IPS-20b (cell line): ENCODE measurements around the gene GAMT.

Experiments used
- H3K27ac ChIP-seq: one replicate; pipeline ENCODE4 v1.5.1; 2013; ENCODE audit warnings: low read length
- H3K27me3 ChIP-seq: 2 replicates; pipeline ENCODE4 v1.6.1; 2013; ENCODE audit warnings: mild to moderate bottlenecking, low read length, inconsistent platforms; ENCODE audit not compliant: insufficient read depth
- H3K36me3 ChIP-seq: 2 replicates; pipeline ENCODE4 v1.6.1; 2013; ENCODE audit warnings: low read depth, mild to moderate bottlenecking, inconsistent platforms, low read length, moderate library complexity; ENCODE audit not compliant: insufficient read depth
- H3K4me1 ChIP-seq: 2 replicates; pipeline ENCODE4 v1.6.1; 2013; ENCODE audit warnings: mild to moderate bottlenecking, control low read depth, inconsistent platforms, low read length, moderate library complexity; ENCODE audit not compliant: insufficient read depth
- H3K4me3 ChIP-seq: 2 replicates; pipeline ENCODE4 v1.5.1; 2013; ENCODE audit warnings: mild to moderate bottlenecking, low read length, inconsistent platforms
- H3K9ac ChIP-seq: 2 replicates; pipeline ENCODE4 v1.6.1; 2013; ENCODE audit warnings: low read depth, mild to moderate bottlenecking, inconsistent platforms, low read length, moderate library complexity
- H3K9me3 ChIP-seq: 2 replicates; pipeline ENCODE4 v1.6.1; 2013; ENCODE audit warnings: mild to moderate bottlenecking, low read depth, low read length, inconsistent platforms; ENCODE audit not compliant: insufficient read depth

The GAMT gene

GRCh38 chr19:1362387-1363257 lies 38.7 kb downstream of the GAMT start:
- H3K4me3 ChIP-seq = no peak overlapping the region
- peaks cover 95% of the 10 kb centered on the region for H3K36me3 ChIP-seq
- no peak overlapping the region for H3K9ac ChIP-seq
- no peak overlapping the region for H3K27ac ChIP-seq
- H3K9me3 ChIP-seq = no peaks in the 10 kb centered on the region
- no peaks in the 10 kb centered on the region for H3K27me3 ChIP-seq
- H3K4me1 ChIP-seq = peaks cover 11% of the 10 kb centered on the region

- Histone ChIP-seq H3K27me3 (no peaks in the 10 kb centered on the region), H3K36me3 (peaks cover 95% of the 10 kb centered on the region), H3K9ac (no peak overlapping the region), H3K4me3 (no peak overlapping the region), H3K9me3 (no peaks in the 10 kb centered on the region), H3K27ac (no peak overlapping the region), H3K4me1 (peaks cover 19% of the 10 kb centered on the region)
Observed at GRCh38 chr19:1361601-1362386, 39.5 kb downstream of the GAMT start.

GRCh38 chr19:1360818-1361461 lies 40.4 kb downstream of the GAMT start:
- Histone ChIP-seq H3K27ac (no peak overlapping the region), H3K4me3 (0 out of 2 replicates have a peak overlapping the region, but pooled peaks have one; percentile 22), H3K9ac (no peak overlapping the region), H3K4me1 (peaks cover 28% of the 10 kb centered on the region), H3K27me3 (no peaks in the 10 kb centered on the region), H3K36me3 (peaks cover 90% of the 10 kb centered on the region), H3K9me3 (no peaks in the 10 kb centered on the region)

- Histone ChIP-seq H3K4me3 (no peak overlapping the region), H3K9ac (no peak overlapping the region), H3K27me3 (no peaks in the 10 kb centered on the region), H3K4me1 (peaks cover 31% of the 10 kb centered on the region), H3K36me3 (peaks cover 84% of the 10 kb centered on the region), H3K27ac (no peak overlapping the region), H3K9me3 (no peaks in the 10 kb centered on the region)
Observed at GRCh38 chr19:1360126-1360817, 41.1 kb downstream of the GAMT start.

- Histone ChIP-seq H3K27ac (no peak overlapping the region), H3K36me3 (peaks cover 59% of the 10 kb centered on the region), H3K4me3 (peak overlapping the region; percentile 34)
Observed at GRCh38 chr19:1357531-1358109, 43.7 kb downstream of the GAMT start.

GRCh38 chr19:1356508-1356865 lies 44.9 kb downstream of the GAMT start:
- Histone ChIP-seq H3K4me1 (peaks cover 31% of the 10 kb centered on the region), H3K27ac (no peak overlapping the region)

More at GRCh38 chr19:1357531-1358109, 43.7 kb downstream of the GAMT start:
- Histone ChIP-seq H3K9me3 (no peaks in the 10 kb centered on the region), H3K9ac (peak overlapping the region; percentile 30; the same call in 1 of the 2 replicates), H3K27me3 (no peaks in the 10 kb centered on the region), H3K4me1 (peaks cover 31% of the 10 kb centered on the region)

GRCh38 chr19:1355568-1356507 lies 45.5 kb downstream of the GAMT start:
- peaks cover 42% of the 10 kb centered on the region for H3K36me3 ChIP-seq
- peak overlapping the region; percentile 81; the same call in 1 of the 2 replicates for H3K9ac ChIP-seq
- no peak overlapping the region for H3K27ac ChIP-seq
- no peaks in the 10 kb centered on the region for H3K27me3 ChIP-seq
- H3K9me3 ChIP-seq = no peaks in the 10 kb centered on the region
- H3K4me3 ChIP-seq = peak overlapping the region; percentile 76
- peaks cover 31% of the 10 kb centered on the region for H3K4me1 ChIP-seq

More at GRCh38 chr19:1356508-1356865, 44.9 kb downstream of the GAMT start:
- Histone ChIP-seq H3K9me3 (no peaks in the 10 kb centered on the region), H3K36me3 (peaks cover 48% of the 10 kb centered on the region), H3K9ac (peak overlapping the region; percentile 81; the same call in 1 of the 2 replicates), H3K27me3 (no peaks in the 10 kb centered on the region), H3K4me3 (peak overlapping the region; percentile 76)

GRCh38 chr19:1354970-1355567 lies 46.3 kb downstream of the GAMT start:
- Histone ChIP-seq H3K9ac (peak overlapping the region; percentile 81; the same call in 1 of the 2 replicates), H3K27ac (no peak overlapping the region), H3K27me3 (no peaks in the 10 kb centered on the region), H3K4me3 (peak overlapping the region; percentile 76), H3K4me1 (peaks cover 28% of the 10 kb centered on the region), H3K36me3 (peaks cover 34% of the 10 kb centered on the region), H3K9me3 (no peaks in the 10 kb centered on the region)

GRCh38 chr19:1353144-1353543 lies 48.2 kb downstream of the GAMT start:
- Histone ChIP-seq H3K27ac (no peak overlapping the region), H3K9ac (no peak overlapping the region), H3K27me3 (no peaks in the 10 kb centered on the region), H3K4me1 (peaks cover 23% of the 10 kb centered on the region), H3K9me3 (no peaks in the 10 kb centered on the region), H3K36me3 (peaks cover 15% of the 10 kb centered on the region), H3K4me3 (no peak overlapping the region)

- no peak overlapping the region for H3K4me3 ChIP-seq
- H3K27ac ChIP-seq = no peak overlapping the region
- no peaks in the 10 kb centered on the region for H3K27me3 ChIP-seq
- H3K4me1 ChIP-seq = peaks cover 8% of the 10 kb centered on the region
- peaks cover under 1% of the 10 kb centered on the region; the same call in 1 of the 2 replicates for H3K36me3 ChIP-seq
- no peak overlapping the region for H3K9ac ChIP-seq
- no peaks in the 10 kb centered on the region for H3K9me3 ChIP-seq
Observed at GRCh38 chr19:1351381-1351851, 49.9 kb downstream of the GAMT start.
